Activated CD4-positive, alpha-beta T cell treated with anti-CD3 and anti-CD28 coated beads, Interleukin-2, amount 10 ng/mL, durations not matched to agents 24 days and 14 days (primary cell): ENCODE results near the gene SNORC. TPM values are rescaled to one million over a fixed set of nuclear protein-coding genes. Genes with fewer than 3 reads are reported as not detected.

ENCODE experiments used
- DNase-seq: peaks from one replicate; pipeline ENCODE4 v3.0.0; 2022
- H3K27ac Mint-ChIP-seq: one replicate; pipeline ENCODE4 v1.8.0; 2022; ENCODE audit warnings: mild to moderate bottlenecking, mixed read lengths
- H3K27me3 Mint-ChIP-seq: one replicate; pipeline ENCODE4 v1.8.0; 2022; ENCODE audit warnings: mixed read lengths
- H3K36me3 Mint-ChIP-seq: one replicate; pipeline ENCODE4 v1.8.0; 2022; ENCODE audit warnings: low read depth, mild to moderate bottlenecking, mixed read lengths
- H3K4me1 Mint-ChIP-seq: one replicate; pipeline ENCODE4 v1.8.0; 2021; ENCODE audit warnings: mixed read lengths
- H3K4me3 Mint-ChIP-seq: one replicate; pipeline ENCODE4 v1.8.0; 2022; ENCODE audit warnings: mild to moderate bottlenecking, moderate library complexity, mixed read lengths
- H3K9me3 Mint-ChIP-seq: one replicate; pipeline ENCODE4 v1.8.0; 2021; ENCODE audit warnings: mixed read lengths
- intact Hi-C: fragments of 100-400 bp; cut with micrococcal nuclease; formaldehyde crosslinking; loops from one replicate; pipeline ENCODE4 v1.15.1; 2023
- total RNA-seq: library from RNA; stranded (reverse); gene quantifications from 2 replicates; pipeline ENCODE4 v1.2.3, GENCODE V29; 2022

Gene SNORC
- total RNA-seq, 1 donor from 2014 or later, result 1.2 TPM

GRCh38 chr2:232873292-232873908 is 3.3 kb downstream of the SNORC start:
- Mint-ChIP-seq H3K27ac (no peak overlapping the region), H3K9me3 (no peaks in the 10 kb centered on the region), H3K4me1 (peaks cover 5% of the 10 kb centered on the region), H3K27me3 (peaks cover 14% of the 10 kb centered on the region), H3K36me3 (no peaks in the 10 kb centered on the region), H3K4me3 (no peak overlapping the region)
- DNase-seq, result no peak
- intact Hi-C loops, result no loop called here

GRCh38 chr2:232873909-232874641 is 4.0 kb downstream of the SNORC start:
- intact Hi-C loops, result no loop called here
- H3K27me3 Mint-ChIP-seq, result peaks cover 14% of the 10 kb centered on the region
- H3K4me3 Mint-ChIP-seq, result no peak overlapping the region
- no peak overlapping the region for H3K27ac Mint-ChIP-seq
- H3K36me3 Mint-ChIP-seq, result no peaks in the 10 kb centered on the region
- no peak for DNase-seq
- H3K4me1 Mint-ChIP-seq, result peaks cover 5% of the 10 kb centered on the region
- no peaks in the 10 kb centered on the region for H3K9me3 Mint-ChIP-seq

- no peak for DNase-seq
- H3K9me3 Mint-ChIP-seq, result no peaks in the 10 kb centered on the region
- H3K4me1 Mint-ChIP-seq, result peaks cover 5% of the 10 kb centered on the region
- intact Hi-C loops, result no loop called here
- peaks cover 14% of the 10 kb centered on the region for H3K27me3 Mint-ChIP-seq
- H3K4me3 Mint-ChIP-seq, result peak overlapping the region; percentile 72
- H3K27ac Mint-ChIP-seq, result no peak overlapping the region
- no peaks in the 10 kb centered on the region for H3K36me3 Mint-ChIP-seq
Observed at GRCh38 chr2:232874677-232875223, 4.7 kb downstream of the SNORC start.

GRCh38 chr2:232875256-232876121 is 5.4 kb downstream of the SNORC start:
- no peak for DNase-seq
- H3K9me3 Mint-ChIP-seq, result no peaks in the 10 kb centered on the region
- H3K4me1 Mint-ChIP-seq, result peaks cover 5% of the 10 kb centered on the region
- H3K4me3 Mint-ChIP-seq, result peak overlapping the region; percentile 72
- H3K27ac Mint-ChIP-seq, result peak overlapping the region; percentile 37
- peaks cover 14% of the 10 kb centered on the region for H3K27me3 Mint-ChIP-seq
- intact Hi-C loops, result no loop called here
- no peaks in the 10 kb centered on the region for H3K36me3 Mint-ChIP-seq

GRCh38 chr2:232876161-232876977 is 6.3 kb downstream of the SNORC start:
- no peaks in the 10 kb centered on the region for H3K36me3 Mint-ChIP-seq
- peak overlapping the region; percentile 68 for H3K4me3 Mint-ChIP-seq
- no peaks in the 10 kb centered on the region for H3K9me3 Mint-ChIP-seq
- H3K27me3 Mint-ChIP-seq, result peaks cover 14% of the 10 kb centered on the region
- H3K27ac Mint-ChIP-seq, result no peak overlapping the region
- DNase-seq, result peak; percentile 83
- intact Hi-C loops, result no loop called here
- H3K4me1 Mint-ChIP-seq, result peaks cover 5% of the 10 kb centered on the region

GRCh38 chr2:232876978-232877441 is 6.9 kb downstream of the SNORC start:
- H3K4me3 Mint-ChIP-seq, result peak overlapping the region; percentile 61
- H3K27me3 Mint-ChIP-seq, result peaks cover 14% of the 10 kb centered on the region
- intact Hi-C loops, result no loop called here
- H3K4me1 Mint-ChIP-seq, result peaks cover 5% of the 10 kb centered on the region
- no peak for DNase-seq
- H3K9me3 Mint-ChIP-seq, result no peaks in the 10 kb centered on the region
- no peak overlapping the region for H3K27ac Mint-ChIP-seq
- no peaks in the 10 kb centered on the region for H3K36me3 Mint-ChIP-seq

GRCh38 chr2:232877940-232878511 is 8.0 kb downstream of the SNORC start:
- Mint-ChIP-seq H3K9me3 (no peaks in the 10 kb centered on the region), H3K4me3 (peak overlapping the region; percentile 30), H3K36me3 (no peaks in the 10 kb centered on the region), H3K4me1 (peaks cover 5% of the 10 kb centered on the region), H3K27me3 (peaks cover 14% of the 10 kb centered on the region), H3K27ac (no peak overlapping the region)
- DNase-seq, result no peak
- intact Hi-C loops, result no loop called here

- no peaks in the 10 kb centered on the region for H3K9me3 Mint-ChIP-seq
- H3K27me3 Mint-ChIP-seq, result peaks cover 14% of the 10 kb centered on the region
- peaks cover 5% of the 10 kb centered on the region for H3K4me1 Mint-ChIP-seq
- no peak for DNase-seq
- H3K36me3 Mint-ChIP-seq, result no peaks in the 10 kb centered on the region
- no peak overlapping the region for H3K4me3 Mint-ChIP-seq
- H3K27ac Mint-ChIP-seq, result no peak overlapping the region
- intact Hi-C loops, result no loop called here
Observed at GRCh38 chr2:232878855-232879617, 9.0 kb downstream of the SNORC start.

- intact Hi-C loops, result no loop called here
- H3K4me1 Mint-ChIP-seq, result peaks cover 5% of the 10 kb centered on the region
Observed at GRCh38 chr2:232879618-232880494, 9.8 kb downstream of the SNORC start.

GRCh38 chr2:232880764-232881351 is 10.8 kb downstream of the SNORC start:
- Mint-ChIP-seq H3K4me3 (no peak overlapping the region), H3K4me1 (no peaks in the 10 kb centered on the region), H3K9me3 (no peaks in the 10 kb centered on the region), H3K27me3 (peaks cover 5% of the 10 kb centered on the region), H3K36me3 (no peaks in the 10 kb centered on the region), H3K27ac (no peak overlapping the region)
- DNase-seq, result no peak
- intact Hi-C loops, result no loop called here

More at GRCh38 chr2:232879618-232880494, 9.8 kb downstream of the SNORC start:
- no peak overlapping the region for H3K27ac Mint-ChIP-seq
- no peak overlapping the region for H3K4me3 Mint-ChIP-seq
- no peaks in the 10 kb centered on the region for H3K9me3 Mint-ChIP-seq
- no peak for DNase-seq
- H3K36me3 Mint-ChIP-seq, result no peaks in the 10 kb centered on the region
- H3K27me3 Mint-ChIP-seq, result peaks cover 14% of the 10 kb centered on the region

- no peaks in the 10 kb centered on the region for H3K9me3 Mint-ChIP-seq
- no peak for DNase-seq
- H3K36me3 Mint-ChIP-seq, result no peaks in the 10 kb centered on the region
- no peak overlapping the region for H3K27ac Mint-ChIP-seq
- no peak overlapping the region for H3K4me3 Mint-ChIP-seq
- intact Hi-C loops, result no loop called here
- peaks cover 5% of the 10 kb centered on the region for H3K27me3 Mint-ChIP-seq
- no peaks in the 10 kb centered on the region for H3K4me1 Mint-ChIP-seq
Observed at GRCh38 chr2:232882085-232882484, 12.0 kb downstream of the SNORC start.
